A673 (cell line): ENCODE results near the gene YIPF4.

Experiments
- CTCF ChIP-seq: fragments of 300-800, 200-600 bp; sonication (generic); conservative IDR thresholded peaks from 2 replicates; pipeline ENCODE4 v1.5.1; 2017; ENCODE audit warnings: low read depth, mild to moderate bottlenecking, antibody characterized with exemption, low read length, moderate library complexity, mixed read lengths
- EZH2 ChIP-seq: fragments of 200-600 bp; sonication (generic); IDR thresholded peaks from 2 replicates; pipeline ENCODE4 v1.6.1; 2017; ENCODE audit warnings: borderline replicate concordance, low read depth, mild to moderate bottlenecking, mixed read lengths, antibody characterized with exemption, low read length; ENCODE audit not compliant: poor library complexity, severe bottlenecking

- TF ChIP-seq EZH2 (no peak), CTCF (no peak)
These were observed 6.6 kb downstream of the YIPF4 start for GRCh38 chr2:32284321-32284720.
